ENCODE results near the gene GALNT14.

DNA sequence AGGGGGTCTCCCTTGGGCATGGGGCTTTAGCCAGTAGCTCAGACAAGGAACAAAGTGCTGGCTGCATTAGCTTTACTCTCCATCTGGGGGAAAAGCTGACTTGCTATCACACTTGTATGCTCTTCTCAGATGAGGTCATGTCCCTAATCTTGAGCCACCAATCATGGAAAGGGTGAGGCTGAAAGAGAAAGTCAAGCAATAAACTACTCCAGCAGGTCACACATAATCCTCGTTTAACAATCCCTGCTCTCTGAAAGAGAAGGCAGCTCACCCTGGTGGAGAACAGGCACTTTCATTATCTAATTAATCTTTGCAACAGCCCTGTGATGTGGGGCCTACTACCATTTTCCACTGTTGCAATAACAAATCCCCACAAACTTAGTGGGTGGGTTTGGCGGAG is 201.3 kb downstream of the GALNT14 start:
- TF ChIP-seq, protein P1, sequence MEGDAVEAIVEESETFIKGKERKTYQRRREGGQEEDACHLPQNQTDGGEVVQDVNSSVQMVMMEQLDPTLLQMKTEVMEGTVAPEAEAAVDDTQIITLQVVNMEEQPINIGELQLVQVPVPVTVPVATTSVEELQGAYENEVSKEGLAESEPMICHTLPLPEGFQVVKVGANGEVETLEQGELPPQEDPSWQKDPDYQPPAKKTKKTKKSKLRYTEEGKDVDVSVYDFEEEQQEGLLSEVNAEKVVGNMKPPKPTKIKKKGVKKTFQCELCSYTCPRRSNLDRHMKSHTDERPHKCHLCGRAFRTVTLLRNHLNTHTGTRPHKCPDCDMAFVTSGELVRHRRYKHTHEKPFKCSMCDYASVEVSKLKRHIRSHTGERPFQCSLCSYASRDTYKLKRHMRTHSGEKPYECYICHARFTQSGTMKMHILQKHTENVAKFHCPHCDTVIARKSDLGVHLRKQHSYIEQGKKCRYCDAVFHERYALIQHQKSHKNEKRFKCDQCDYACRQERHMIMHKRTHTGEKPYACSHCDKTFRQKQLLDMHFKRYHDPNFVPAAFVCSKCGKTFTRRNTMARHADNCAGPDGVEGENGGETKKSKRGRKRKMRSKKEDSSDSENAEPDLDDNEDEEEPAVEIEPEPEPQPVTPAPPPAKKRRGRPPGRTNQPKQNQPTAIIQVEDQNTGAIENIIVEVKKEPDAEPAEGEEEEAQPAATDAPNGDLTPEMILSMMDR (IDR thresholded peaks at IDR 0.05): no peak
- no peak for TF ChIP-seq EZH2 (IDR thresholded peaks at IDR 0.05)
- TF ChIP-seq EZH2phosphoT487 (IDR thresholded peaks at IDR 0.05): no peak
